H1 (cell line): ENCODE data around the gene JUN. TPM values are rescaled to one million over a fixed set of nuclear protein-coding genes. Genes with fewer than 3 reads are reported as not detected.

Experiments used
- CTCF ChIA-PET: fragments of 300-600 bp; sonication (Branson Sonifier 250); formaldehyde crosslinking; loops from one replicate; lab custom pipeline; 2021; ENCODE audit not compliant: partially characterized antibody; lab: Charles Lee
- POLR2A ChIA-PET: fragments of 300-600 bp; sonication (Branson Sonifier 250); formaldehyde crosslinking; loops from one replicate; lab custom pipeline; 2021; ENCODE audit warnings: inconsistent platforms; ENCODE audit not compliant: partially characterized antibody; lab: Charles Lee
- DNase-seq, 2 experiments: peaks; one replicate each; pipeline versions ENCODE4 v3.0.0 to v3.0.0-alpha.2; 2010 to 2022; ENCODE audit warnings: low spot score in 2 of 2, low read depth in 1 of 2, mixed read lengths in 1 of 2
- FAIRE-seq: peaks from 2 replicates; lab custom pipeline; 2011; peaks lifted over from hg19 to GRCh38; lab: Jason Lieb, UNC
- H2AFZ ChIP-seq: 2 replicates; pipeline ENCODE4 v1.8.1; 2012; ENCODE audit warnings: low read length, inconsistent platforms
- H2AK5ac ChIP-seq: 2 replicates; pipeline ENCODE4 v1.6.1; 2013; ENCODE audit warnings: low read depth, low read length
- H2BK120ac ChIP-seq: replicated peaks from 2 replicates; pipeline ENCODE3; 2013; ENCODE audit warnings: low read depth, low read length, inconsistent platforms
- H2BK12ac ChIP-seq: 2 replicates; pipeline ENCODE4 v1.6.1; 2013; ENCODE audit warnings: low read depth, low read length
- H2BK15ac ChIP-seq: 2 replicates; pipeline ENCODE4 v1.6.1; 2013; ENCODE audit warnings: low read length
- H2BK20ac ChIP-seq: 2 replicates; pipeline ENCODE4 v1.6.1; 2013; ENCODE audit warnings: low read length
- H2BK5ac ChIP-seq: 2 replicates; pipeline ENCODE4 v1.6.1; 2013; ENCODE audit warnings: low read depth, low read length
- H3K14ac ChIP-seq: 2 replicates; pipeline ENCODE4 v1.6.1; 2013; ENCODE audit warnings: inconsistent platforms; ENCODE audit not compliant: insufficient read length
- H3K18ac ChIP-seq: 2 replicates; pipeline ENCODE4 v1.6.1; 2013; ENCODE audit warnings: low read length; ENCODE audit errors: extremely low read depth
- H3K23ac ChIP-seq: 2 replicates; pipeline ENCODE4 v1.6.1; 2013; ENCODE audit warnings: inconsistent platforms; ENCODE audit not compliant: insufficient read length
- H3K23me2 ChIP-seq: 2 replicates; pipeline ENCODE4 v1.6.1; 2013; ENCODE audit warnings: low read depth, low read length
- H3K27ac ChIP-seq: 2 replicates; pipeline ENCODE4 v1.6.1; 2011; ENCODE audit warnings: low read depth, low read length, inconsistent platforms
- H3K27me3 ChIP-seq, 4 experiments: replicated peaks in 1 of 4; 1 replicate in 1 of 4; 2 replicates in 3 of 4; pipeline versions ENCODE4 v1.6.1 to v1.8.1; 2011 to 2013; ENCODE audit warnings: low read length in 3 of 4, mild to moderate bottlenecking in 3 of 4, inconsistent platforms in 2 of 4, mixed read lengths in 2 of 4, moderate library complexity in 1 of 4; ENCODE audit not compliant: control insufficient read depth in 3 of 4, insufficient read depth in 3 of 4; ENCODE audit errors: extremely low read depth in 1 of 4
- H3K36me3 ChIP-seq, 4 experiments: 2 replicates each; pipeline versions ENCODE4 v1.6.1 to v1.8.1; 2011 to 2013; ENCODE audit warnings: mild to moderate bottlenecking in 4 of 4, low read length in 3 of 4, moderate library complexity in 2 of 4, control low read depth in 1 of 4, inconsistent platforms in 1 of 4; ENCODE audit not compliant: insufficient read depth in 4 of 4, control insufficient read depth in 2 of 4
- H3K4ac ChIP-seq: replicated peaks from 2 replicates; pipeline ENCODE3; 2013; ENCODE audit warnings: low read length, low read depth, mixed read lengths, inconsistent platforms; ENCODE audit not compliant: insufficient read length
- H3K4me1 ChIP-seq, 4 experiments: replicated peaks in 1 of 4; 1 replicate in 1 of 4; 2 replicates in 3 of 4; pipeline versions ENCODE4 v1.6.1 to v1.8.1; 2011 to 2013; ENCODE audit warnings: low read length in 3 of 4, inconsistent platforms in 2 of 4, mixed read lengths in 1 of 4; ENCODE audit not compliant: insufficient read depth in 4 of 4, control insufficient read depth in 3 of 4
- H3K4me2 ChIP-seq, 2 experiments: 2 replicates each; pipeline versions ENCODE4 v1.6.1 to v1.8.1; 2011 to 2013; ENCODE audit warnings: low read depth in 2 of 2, low read length in 2 of 2, control low read depth in 1 of 2, inconsistent platforms in 1 of 2, mild to moderate bottlenecking in 1 of 2; ENCODE audit not compliant: insufficient read depth in 1 of 2
- H3K4me3 ChIP-seq, 4 experiments: fragments of 200-600, 300-600 bp in 1 of 4; sonication (generic), shearing (Covaris generic), sonication (Bioruptor Twin) in 1 of 4; 2 replicates each; pipeline versions ENCODE4 v1.5.1 to v1.8.1; 2011 to 2016; ENCODE audit warnings: low read length in 4 of 4, low read depth in 3 of 4, control low read depth in 2 of 4, inconsistent platforms in 2 of 4, mild to moderate bottlenecking in 2 of 4, mixed read lengths in 1 of 4, moderate library complexity in 1 of 4; ENCODE audit not compliant: insufficient read depth in 2 of 4; ENCODE audit errors: extremely low read depth in 1 of 4
- H3K56ac ChIP-seq: replicated peaks from 2 replicates; pipeline ENCODE3; 2013; ENCODE audit warnings: low read depth, mild to moderate bottlenecking, mixed read lengths, low read length, inconsistent platforms; ENCODE audit not compliant: insufficient read length
- H3K79me1 ChIP-seq: 2 replicates; pipeline ENCODE4 v1.6.1; 2013; ENCODE audit warnings: low read depth, low read length, control low read depth
- H3K79me2 ChIP-seq, 2 experiments: 2 replicates each; pipeline versions ENCODE4 v1.6.1 to v1.8.1; 2012 to 2013; ENCODE audit warnings: low read length in 2 of 2, mild to moderate bottlenecking in 2 of 2, inconsistent platforms in 1 of 2; ENCODE audit not compliant: insufficient read depth in 2 of 2, control insufficient read depth in 1 of 2
- H3K9ac ChIP-seq, 4 experiments: replicated peaks in 1 of 4; 1 replicate in 1 of 4; 2 replicates in 3 of 4; pipeline versions ENCODE4 v1.6.1 to v1.8.1; 2011 to 2013; ENCODE audit warnings: low read depth in 3 of 4, low read length in 3 of 4, control low read depth in 2 of 4, mild to moderate bottlenecking in 2 of 4, moderate library complexity in 2 of 4, inconsistent platforms in 1 of 4; ENCODE audit errors: extremely low read depth in 1 of 4
- H3K9me3 ChIP-seq, 2 experiments: 2 replicates each; pipeline versions ENCODE4 v1.6.1 to v1.8.1; 2012 to 2013; ENCODE audit warnings: mild to moderate bottlenecking in 2 of 2, moderate library complexity in 2 of 2, control low read depth in 1 of 2, inconsistent platforms in 1 of 2, low read depth in 1 of 2, low read length in 1 of 2, mixed read lengths in 1 of 2; ENCODE audit not compliant: insufficient read depth in 2 of 2
- H4K20me1 ChIP-seq, 2 experiments: replicated peaks in 1 of 2; 2 replicates each; pipeline versions ENCODE3 to v1.8.1; 2011 to 2013; ENCODE audit warnings: inconsistent platforms in 2 of 2, low read length in 2 of 2, mild to moderate bottlenecking in 1 of 2; ENCODE audit not compliant: insufficient read depth in 2 of 2, control insufficient read depth in 1 of 2
- H4K5ac ChIP-seq: 2 replicates; pipeline ENCODE4 v1.6.1; 2013; ENCODE audit warnings: low read length, low read depth, mixed read lengths, inconsistent platforms; ENCODE audit not compliant: insufficient read length
- H4K8ac ChIP-seq: 2 replicates; pipeline ENCODE4 v1.8.0; 2013; ENCODE audit warnings: mild to moderate bottlenecking, moderate library complexity, low read length, inconsistent platforms; ENCODE audit not compliant: insufficient read depth; ENCODE audit errors: extremely low read depth
- H4K91ac ChIP-seq: replicated peaks from 2 replicates; pipeline ENCODE3; 2013; ENCODE audit warnings: low read length, mixed read lengths, inconsistent platforms; ENCODE audit not compliant: insufficient read length
- BACH1 ChIP-seq: IDR thresholded peaks from 2 replicates; pipeline ENCODE4 v1.6.1; 2012; ENCODE audit warnings: low read length, improper control_type of control experiment
- BRCA1 ChIP-seq: IDR thresholded peaks from 2 replicates; pipeline ENCODE4 v1.6.1; 2012; ENCODE audit warnings: low read depth, low read length, improper control_type of control experiment
- CTBP2 ChIP-seq: IDR thresholded peaks from 2 replicates; pipeline ENCODE4 v1.7.0; 2011; ENCODE audit warnings: borderline replicate concordance, mild to moderate bottlenecking, moderate library complexity, mixed read lengths, low read length; ENCODE audit not compliant: insufficient read depth, insufficient read length
- KDM4A ChIP-seq: IDR thresholded peaks from one replicate; pipeline ENCODE4 v1.7.1; 2012; ENCODE audit warnings: low read depth, mild to moderate bottlenecking, moderate library complexity, low read length, inconsistent platforms; ENCODE audit not compliant: severe bottlenecking
- NRF1 ChIP-seq: IDR thresholded peaks from 2 replicates; pipeline ENCODE4 v1.6.1; 2011; ENCODE audit warnings: mild to moderate bottlenecking, low read depth, low read length, improper control_type of control experiment
- PHF8 ChIP-seq: fragments of 200-600 bp; sonication (generic); conservative IDR thresholded peaks from 2 replicates; pipeline ENCODE4 v1.7.1; 2012; ENCODE audit warnings: low read depth, mild to moderate bottlenecking, inconsistent platforms, low read length, moderate library complexity
- POLR2A ChIP-seq, 2 experiments: IDR thresholded peaks; 1 replicate in 1 of 2; 2 replicates in 1 of 2; pipeline ENCODE4 v1.6.1; 2011; ENCODE audit warnings: low read depth in 2 of 2, low read length in 2 of 2, mild to moderate bottlenecking in 2 of 2; ENCODE audit errors: control extremely low read depth in 1 of 2
- POU5F1 ChIP-seq: IDR thresholded peaks from 2 replicates; pipeline ENCODE4 v1.6.1; 2011; ENCODE audit warnings: low read depth, mild to moderate bottlenecking, low read length, moderate library complexity
- RBBP5 ChIP-seq: IDR thresholded peaks from 2 replicates; pipeline ENCODE4 v1.7.1; 2012; ENCODE audit warnings: low read depth, mild to moderate bottlenecking, inconsistent platforms, low read length, moderate library complexity, borderline replicate concordance
- RFX5 ChIP-seq: IDR thresholded peaks from 2 replicates; pipeline ENCODE4 v1.6.1; 2011; ENCODE audit warnings: low read depth, low read length, improper control_type of control experiment, borderline replicate concordance
- RNF2 ChIP-seq: fragments of 200-900, 300-1000 bp; sonication (generic); IDR thresholded peaks from 2 replicates; pipeline ENCODE4 v1.7.1; 2016; ENCODE audit warnings: borderline replicate concordance, low read depth, mild to moderate bottlenecking, antibody characterized with exemption, low read length; ENCODE audit not compliant: poor library complexity, severe bottlenecking; ENCODE audit errors: missing control alignments
- SIX5 ChIP-seq: IDR thresholded peaks from 2 replicates; pipeline ENCODE4 v1.6.1; 2011; ENCODE audit warnings: mild to moderate bottlenecking, low read depth, low read length
- SP1 ChIP-seq: IDR thresholded peaks from 2 replicates; pipeline ENCODE4 v1.6.1; 2011; ENCODE audit warnings: low read depth, low read length
- YY1 ChIP-seq: IDR thresholded peaks from 2 replicates; pipeline ENCODE4 v1.6.1; 2011; ENCODE audit warnings: low read depth, mild to moderate bottlenecking, low read length
- WGBS, 2 experiments: shearing (Covaris generic) in 1 of 2; methylation state at CpG; one replicate each; pipeline versions ENCODE4 v1.1.6 to v1.1.7; 2013 to 2015; ENCODE audit warnings: low lambda C conversion rate in 2 of 2, mixed read lengths in 2 of 2, inconsistent platforms in 1 of 2, low coverage in 1 of 2, missing lambda C conversion rate in 1 of 2; ENCODE audit not compliant: insufficient replicate concordance in 2 of 2, insufficient coverage in 1 of 2, insufficient read length in 1 of 2; ENCODE audit errors: extremely low coverage in 1 of 2, missing lambda C conversion rate in 1 of 2; 5-methylcytosine and 5-hydroxymethylcytosine counted together
- polyA plus RNA-seq, 7 experiments: library from polyadenylated mRNA; depleted of rRNA in 3 of 7; stranded (reverse) in 5 of 7; unstranded in 2 of 7; fragments of >200 nt in 5 of 7; fragments of 200-250 nt in 2 of 7; gene quantifications; 1 replicate in 5 of 7; 2 replicates in 1 of 7; 4 replicates in 1 of 7; pipeline versions ENCODE4 v1.2.1 to v1.2.3, GENCODE V29; 2011 to 2013; ENCODE audit warnings: missing spikeins in 2 of 7, mixed read lengths in 2 of 7
- total RNA-seq: library from RNA; stranded (reverse); fragmentation: NEBNext Ultra II Directional; extraction: Animal tissue kit (Norgen Biotek cat#: 25700); gene quantifications from 2 replicates; pipeline ENCODE4 v1.2.1, GENCODE V29; 2021
- TF ChIP-seq, protein P1 (sequence below): IDR thresholded peaks from 2 replicates; pipeline ENCODE4 v1.6.1; 2012; ENCODE audit warnings: inconsistent platforms

JUN gene
- total and polyA plus RNA-seq, 2 of the 8 experiments (the other 6 are each of a cell fraction or from before 2014, with no cell fraction given): 4.4 to 10.9 TPM

DNA sequence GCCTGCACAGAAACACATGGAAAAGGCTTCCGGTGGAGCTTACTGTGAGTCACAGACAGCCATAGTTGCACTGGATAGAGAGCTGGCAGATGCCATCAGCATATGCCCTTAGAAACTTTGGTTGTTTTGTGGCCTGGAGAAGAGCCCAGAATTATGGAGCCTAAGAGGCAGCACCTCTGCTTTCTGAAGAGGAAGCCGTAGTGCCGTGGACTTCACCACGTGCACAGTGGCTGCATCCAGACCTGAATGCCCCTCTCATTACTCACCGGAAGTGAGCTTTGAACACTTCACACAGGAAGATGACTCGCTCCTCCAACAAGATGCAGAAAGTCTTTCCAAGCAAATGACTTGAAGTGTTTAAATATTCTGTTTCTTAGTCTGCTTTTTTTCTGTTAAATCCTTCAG lies 28.4 kb downstream of the JUN start:
- H3K9me3 ChIP-seq: no peaks in the 10 kb centered on the region
- no peak overlapping the region for H3K4ac ChIP-seq
- H3K4me2 ChIP-seq: no peak overlapping the region
- no peak overlapping the region for H2BK20ac ChIP-seq
- H3K23ac ChIP-seq: no peak overlapping the region
- no peak overlapping the region for H2BK12ac ChIP-seq
- no peak overlapping the region for H3K9ac ChIP-seq
- H3K79me1 ChIP-seq: no peaks in the 10 kb centered on the region
- no peaks in the 10 kb centered on the region for H3K36me3 ChIP-seq
- H3K18ac ChIP-seq: no peak overlapping the region
- no peak overlapping the region for H2BK15ac ChIP-seq
- no peak overlapping the region for H4K5ac ChIP-seq
- no peak overlapping the region for H4K8ac ChIP-seq
- WGBS, 2 experiments: 87% methylated on average over 6 of the region's 6 CpGs; no CpG with 5 or more reads in 1 of the 2 experiments
- H3K23me2 ChIP-seq: no peaks in the 10 kb centered on the region
- H3K56ac ChIP-seq: no peak overlapping the region
- H3K27me3 ChIP-seq: no peaks in the 10 kb centered on the region
- H3K4me1 ChIP-seq: no peaks in the 10 kb centered on the region
- no peak overlapping the region for H4K91ac ChIP-seq
- no peak overlapping the region for H2BK5ac ChIP-seq
- H3K4me3 ChIP-seq: no peak overlapping the region
- ChIA-PET CTCF (interaction anchor here (1.4 to 1.7 kb wide), 2 partner anchors 12 to 17 kb away, joined by 6 read pairs; no protein-coding TSS in a partner anchor), POLR2A (no interaction called here)
- H4K20me1 ChIP-seq: no peaks in the 10 kb centered on the region
- no peak for DNase-seq
- no peak overlapping the region for H2AK5ac ChIP-seq
- no peak overlapping the region for H2AFZ ChIP-seq
- no peaks in the 10 kb centered on the region for H3K79me2 ChIP-seq
- FAIRE-seq: no peak
- H3K14ac ChIP-seq: no peak overlapping the region
- H2BK120ac ChIP-seq: no peak overlapping the region
- H3K27ac ChIP-seq: no peak overlapping the region
- TF ChIP-seq PHF8 (no peak), RFX5 (no peak), SP1 (no peak), BACH1 (no peak), SIX5 (no peak), YY1 (no peak), BRCA1 (no peak), NRF1 (no peak), KDM4A (no peak), RNF2 (no peak), RBBP5 (no peak), CTBP2 (no peak), POU5F1 (no peak), POLR2A (IDR thresholded peaks at IDR 0.05; ENCODE audit: control extremely low read depth in 1 of 2, low read depth in 2 of 2, low read length in 2 of 2) (no peak)
- TF ChIP-seq, protein P1, sequence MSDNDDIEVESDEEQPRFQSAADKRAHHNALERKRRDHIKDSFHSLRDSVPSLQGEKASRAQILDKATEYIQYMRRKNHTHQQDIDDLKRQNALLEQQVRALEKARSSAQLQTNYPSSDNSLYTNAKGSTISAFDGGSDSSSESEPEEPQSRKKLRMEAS: no peak
